Measurements from ENCODE around the gene ARRDC2.
A peak's percentile ranks its signal among the peaks of the same experiment; 100 is the strongest.

Gene ARRDC2

DNA sequence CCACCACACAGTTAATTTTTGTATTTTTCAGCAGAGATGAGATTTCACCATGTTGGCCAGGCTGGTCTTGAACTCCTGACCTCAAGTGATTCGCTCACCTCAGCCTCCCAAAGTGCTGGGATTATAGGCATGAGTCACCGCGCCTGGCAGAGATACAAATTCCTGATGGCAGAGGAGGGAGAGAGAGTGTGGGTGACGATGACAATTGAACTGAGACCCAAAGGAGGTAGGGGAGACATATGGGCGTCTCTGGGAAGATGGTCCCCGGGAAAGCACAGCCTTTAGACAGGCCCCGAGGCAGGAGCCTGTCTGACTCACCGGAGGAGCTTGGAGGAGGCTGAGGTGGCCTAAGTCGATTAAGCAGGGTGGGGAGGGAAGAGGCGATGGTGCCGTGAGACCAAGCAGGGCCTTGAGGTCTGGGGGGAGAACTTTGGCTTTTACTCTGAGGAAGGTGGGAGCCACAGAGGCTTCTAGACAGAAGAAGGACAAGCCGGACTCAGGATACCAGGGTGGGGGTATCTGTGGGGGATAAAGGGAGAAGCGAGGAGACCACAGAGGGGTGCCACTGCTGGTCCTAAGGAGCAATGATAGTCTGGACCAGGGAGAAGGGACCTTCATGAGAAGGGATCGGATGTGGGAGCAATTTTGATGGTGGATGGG is 38.2 kb downstream of the ARRDC2 start:
- no peak for DNase-seq
- in situ Hi-C loops (cut with MboI; ENCODE audit: low pct_unique_long_range_greater_than_20kb, low sequenced_read_pairs): no loop called here

- in situ Hi-C loops (cut with MboI; ENCODE audit: low pct_unique_long_range_greater_than_20kb, low sequenced_read_pairs): no loop called here
- DNase-seq: no peak
Measured at GRCh38 chr19:18049385-18049784, 41.4 kb downstream of the ARRDC2 start.

DNA sequence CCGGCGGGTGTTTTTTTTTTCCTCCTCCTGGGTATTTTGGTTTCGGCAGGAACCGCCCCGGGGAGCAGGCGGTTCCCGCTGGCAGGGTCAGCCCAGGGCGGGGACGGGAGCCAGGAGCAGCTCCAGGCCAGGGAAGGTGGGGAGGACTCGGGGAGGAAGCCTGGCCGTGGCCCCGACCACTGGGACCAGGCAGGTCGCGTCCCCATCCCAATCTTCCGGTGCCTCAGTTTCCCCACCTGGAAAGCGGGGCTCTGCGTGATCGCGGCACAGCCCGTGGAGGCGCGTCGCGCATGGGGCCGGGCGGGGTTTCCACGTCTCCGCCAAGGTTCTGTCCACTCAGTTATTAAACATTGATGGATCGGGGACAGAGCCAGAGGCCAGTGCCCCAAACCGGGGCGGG is 43.9 kb downstream of the ARRDC2 start:
- no peak for DNase-seq
- in situ Hi-C loops (cut with MboI; ENCODE audit: low pct_unique_long_range_greater_than_20kb, low sequenced_read_pairs): no loop called here

DNA sequence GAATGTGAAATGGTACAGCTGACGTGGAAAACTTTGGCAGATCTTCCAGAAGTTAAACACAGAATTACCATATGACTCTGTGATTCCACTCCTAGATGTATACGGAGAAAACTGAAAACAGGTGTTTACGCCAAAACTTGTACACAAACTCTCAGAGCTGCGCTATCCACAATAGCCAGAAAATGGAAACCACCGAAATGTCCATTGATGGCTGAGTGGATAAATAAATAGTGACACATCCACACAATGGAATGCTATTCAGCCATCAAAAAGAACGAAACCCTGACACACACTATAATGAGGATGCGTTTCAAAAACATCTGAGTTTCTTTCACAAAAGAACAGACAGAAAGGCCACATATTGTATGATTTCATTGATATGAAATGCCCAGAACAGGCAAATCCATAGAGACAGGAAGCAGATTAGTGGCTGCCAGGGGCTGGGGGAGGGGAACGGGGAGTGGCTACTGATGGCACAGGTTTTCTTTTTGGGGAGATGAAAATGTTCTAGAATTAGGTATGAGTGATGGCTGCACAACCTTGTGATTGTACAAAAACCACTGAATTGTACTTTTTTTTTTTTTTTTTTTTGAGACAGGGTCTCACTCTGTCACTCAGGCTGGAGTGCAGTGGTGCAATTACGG is 45.7 kb downstream of the ARRDC2 start:
- DNase-seq: no peak
- in situ Hi-C loops (cut with MboI; ENCODE audit: low pct_unique_long_range_greater_than_20kb, low sequenced_read_pairs): no loop called here

DNA sequence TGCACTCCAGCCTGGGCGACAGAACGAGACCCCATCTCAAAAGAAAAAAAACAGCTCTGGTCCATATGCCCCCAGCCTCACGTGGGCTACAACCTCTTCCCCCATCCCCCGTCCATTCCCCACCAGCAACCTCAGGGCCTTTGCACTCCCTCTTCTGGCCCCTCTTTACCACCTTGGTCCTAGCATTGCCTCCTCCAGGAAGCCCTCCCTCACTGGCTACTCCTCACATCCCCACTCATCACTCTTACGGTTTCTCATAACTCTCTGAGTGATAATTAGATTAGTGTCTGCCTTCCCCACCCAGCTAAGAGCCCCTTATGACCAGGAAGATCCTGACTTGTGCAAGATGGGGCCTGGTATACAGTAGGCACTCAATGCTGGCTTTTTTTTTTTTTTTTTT is 48.0 kb downstream of the ARRDC2 start:
- in situ Hi-C loops (cut with MboI; ENCODE audit: low pct_unique_long_range_greater_than_20kb, low sequenced_read_pairs): no loop called here
- no peak for DNase-seq

DNA sequence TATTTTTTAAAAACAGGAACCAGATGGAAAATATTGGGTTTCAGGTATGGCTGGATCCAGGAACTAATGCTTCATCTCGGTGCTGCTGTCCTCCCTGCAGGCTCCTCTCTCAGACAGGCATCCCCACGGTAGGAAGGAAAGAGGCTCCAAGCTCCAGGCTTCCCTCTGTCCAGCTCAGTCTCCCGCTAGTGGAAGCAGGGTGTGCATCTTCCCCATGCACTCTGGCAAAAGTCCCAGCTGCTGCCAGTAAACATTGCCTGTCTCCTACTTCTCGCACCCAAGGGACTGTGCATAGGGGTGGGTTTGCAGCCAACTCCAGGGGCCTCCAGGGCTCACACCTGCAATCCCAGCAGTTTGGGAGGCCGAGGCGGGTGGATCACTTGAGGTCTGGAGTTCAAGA is 49.6 kb downstream of the ARRDC2 start:
- in situ Hi-C loops (cut with MboI; ENCODE audit: low pct_unique_long_range_greater_than_20kb, low sequenced_read_pairs): no loop called here
- DNase-seq: peak; percentile 28

DNA sequence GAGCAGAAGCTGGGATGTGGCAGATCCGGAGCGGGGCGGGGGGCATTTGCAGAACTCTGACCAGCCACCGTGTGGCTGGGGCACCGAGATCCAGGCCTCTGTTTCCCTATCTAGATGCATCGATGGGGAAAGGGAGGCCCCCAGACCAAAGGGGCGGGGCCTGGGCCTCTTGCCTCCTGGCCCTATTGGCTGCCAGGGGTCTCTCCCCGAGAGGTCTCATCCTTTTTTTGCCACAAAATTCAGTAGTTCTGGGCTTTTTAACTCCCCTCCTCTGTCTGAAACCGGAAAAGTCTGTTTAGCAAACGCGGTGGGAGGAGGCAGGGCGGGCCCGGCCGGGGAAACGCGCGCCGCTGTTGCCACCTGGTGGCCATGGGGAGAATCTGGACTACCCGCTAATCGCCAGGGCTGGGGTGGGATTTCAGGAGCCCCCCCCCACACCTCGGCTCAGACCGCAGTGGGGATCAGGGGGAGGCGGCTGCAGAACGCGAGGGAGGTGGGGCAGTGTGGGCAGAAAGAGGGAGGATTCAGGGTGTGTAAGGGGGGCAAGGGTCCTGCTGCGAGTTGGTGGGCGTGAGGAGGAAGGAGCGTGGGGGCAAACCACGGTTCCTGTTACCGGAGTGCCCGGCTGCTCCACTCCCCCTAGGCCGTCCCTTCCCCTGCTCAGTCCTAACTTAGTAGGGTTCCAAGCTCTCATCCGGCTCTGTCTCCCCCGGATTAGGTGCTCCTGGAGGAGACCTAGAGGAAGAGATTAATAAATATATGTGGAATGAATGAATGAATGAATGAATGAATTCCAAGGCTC is 50.4 kb downstream of the ARRDC2 start:
- peak; percentile 92 for DNase-seq
- in situ Hi-C loops (cut with MboI; ENCODE audit: low pct_unique_long_range_greater_than_20kb, low sequenced_read_pairs): no loop called here

GRCh38 chr19:18059297-18059696 is 51.3 kb downstream of the ARRDC2 start:
- no peak for DNase-seq
- in situ Hi-C loops (cut with MboI; ENCODE audit: low pct_unique_long_range_greater_than_20kb, low sequenced_read_pairs): no loop called here

DNA sequence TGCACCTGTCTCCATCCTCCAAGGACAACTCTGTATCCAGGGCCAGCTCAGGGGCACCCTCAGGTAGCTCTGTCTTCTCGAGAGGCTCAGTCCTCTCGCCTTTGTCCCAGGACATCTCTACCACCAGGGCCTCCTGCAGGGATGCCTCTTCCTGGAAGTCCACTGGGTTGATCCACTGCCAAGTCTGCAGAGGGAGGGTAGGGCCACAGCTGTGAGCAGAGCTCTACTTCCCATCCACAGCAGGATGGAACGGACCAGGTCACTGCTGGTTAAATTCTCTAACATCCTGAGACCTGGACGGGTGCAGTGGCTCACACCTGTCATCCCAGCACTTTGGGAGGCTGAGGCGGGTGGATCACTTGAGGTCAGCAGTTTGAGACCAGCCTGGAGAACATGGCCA is 51.9 kb downstream of the ARRDC2 start:
- no peak for DNase-seq
- in situ Hi-C loops (cut with MboI; ENCODE audit: low pct_unique_long_range_greater_than_20kb, low sequenced_read_pairs): no loop called here

DNA sequence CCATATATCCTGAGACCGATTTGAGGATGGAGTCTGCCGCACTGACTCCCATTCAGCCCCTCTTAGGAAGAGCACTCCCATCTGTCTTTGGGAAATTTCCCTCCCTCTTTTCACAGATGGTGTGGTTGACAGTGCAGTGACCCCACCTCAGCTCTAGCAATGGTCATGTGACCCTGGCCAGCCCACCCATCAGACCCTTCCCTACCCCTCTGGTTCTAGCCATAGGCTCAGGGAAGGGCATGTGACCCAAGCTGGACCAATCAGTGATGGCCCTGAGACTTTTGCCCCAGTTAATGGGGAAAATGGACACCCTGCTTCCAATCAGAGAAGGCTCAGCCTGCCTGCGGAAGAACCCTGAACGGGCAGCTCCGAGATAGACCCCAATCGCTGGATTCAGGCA is 52.5 kb downstream of the ARRDC2 start:
- DNase-seq: no peak
- in situ Hi-C loops (cut with MboI; ENCODE audit: low pct_unique_long_range_greater_than_20kb, low sequenced_read_pairs): no loop called here

GRCh38 chr19:18062028-18062427 is 54.1 kb downstream of the ARRDC2 start:
- in situ Hi-C loops (cut with MboI; ENCODE audit: low pct_unique_long_range_greater_than_20kb, low sequenced_read_pairs): no loop called here
- no peak for DNase-seq

DNA sequence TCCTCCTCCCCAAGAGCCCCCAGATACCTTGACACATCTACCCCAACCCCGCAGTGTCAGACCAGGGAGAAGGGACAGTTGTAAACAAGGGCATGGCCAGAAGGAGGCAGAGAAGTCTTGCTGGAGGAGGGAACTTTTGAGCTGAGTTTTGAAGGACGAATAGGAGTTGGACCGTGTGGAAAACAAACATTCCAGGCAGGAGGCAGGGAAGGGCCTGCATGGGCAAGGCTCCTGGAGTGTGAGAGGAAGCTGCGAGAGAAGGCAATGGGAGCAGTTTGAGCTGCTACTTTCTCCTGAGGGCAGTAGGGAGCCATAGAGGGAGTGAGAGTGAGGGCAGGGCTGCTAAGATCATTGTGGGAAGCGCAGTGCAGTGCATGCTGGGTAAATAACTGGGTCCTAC is 55.5 kb downstream of the ARRDC2 start:
- in situ Hi-C loops (cut with MboI; ENCODE audit: low pct_unique_long_range_greater_than_20kb, low sequenced_read_pairs): no loop called here
- DNase-seq: peak; percentile 42
